ENCODE data around the gene SRMS. TPM values are rescaled to one million over a fixed set of nuclear protein-coding genes. Genes with fewer than 3 reads are reported as not detected.

The SRMS gene
- total RNA-seq, 4 donors from 2014 or later = not detected

GRCh38 chr20:63556873-63557478 is 9.4 kb upstream of the SRMS start:
- H3K36me3 ChIP-seq = peaks cover 0 to 29% (median 0%) of the 10 kb centered on the region in 3 donors
- no peak for DNase-seq
- peaks cover 0 to 27% (median 18%) of the 10 kb centered on the region in 4 donors for H3K4me1 ChIP-seq
- no peak overlapping the region for H3K4me3 ChIP-seq
- no peaks in the 10 kb centered on the region for H3K9me3 ChIP-seq
- H3K27me3 ChIP-seq = no peaks in the 10 kb centered on the region
- H3K27ac ChIP-seq = no peak overlapping the region
- TF ChIP-seq CTCF (IDR thresholded peaks at IDR 0.05) (no peak), POLR2A (IDR thresholded peaks at IDR 0.05) (no peak)

- no peak for DNase-seq
- Histone ChIP-seq H3K4me1 (peaks cover 0 to 27% (median 18%) of the 10 kb centered on the region in 4 donors), H3K4me3 (no peak overlapping the region), H3K36me3 (peaks cover 0 to 18% (median 0%) of the 10 kb centered on the region in 3 donors), H3K9me3 (no peaks in the 10 kb centered on the region), H3K27ac (no peak overlapping the region), H3K27me3 (no peaks in the 10 kb centered on the region)
- no peak for TF ChIP-seq CTCF (IDR thresholded peaks at IDR 0.05)
- no peak for TF ChIP-seq POLR2A (IDR thresholded peaks at IDR 0.05)
These were observed 8.3 kb upstream of the SRMS start for GRCh38 chr20:63555661-63556381.

GRCh38 chr20:63554361-63555278 is 7.1 kb upstream of the SRMS start:
- H3K27ac ChIP-seq = peak overlapping the region in 2 of 4 donors; percentile 61 to 71
- peaks cover 0 to 6% (median 0%) of the 10 kb centered on the region in 3 donors for H3K36me3 ChIP-seq
- peak in 1 of 3 donors; percentile 54 for DNase-seq
- TF ChIP-seq POLR2A (IDR thresholded peaks at IDR 0.05) = no peak
- TF ChIP-seq CTCF (IDR thresholded peaks at IDR 0.05) = no peak
- no peaks in the 10 kb centered on the region for H3K9me3 ChIP-seq
- H3K4me3 ChIP-seq = peak overlapping the region; percentile 44 to 60 (median 54)
- H3K4me1 ChIP-seq = peaks cover 0 to 27% (median 18%) of the 10 kb centered on the region in 4 donors
- H3K27me3 ChIP-seq = no peaks in the 10 kb centered on the region

- Histone ChIP-seq H3K27ac (peak within 1 kb of the TSS in 2 of 4 donors; percentile 61 to 71), H3K9me3 (no peaks in the 10 kb centered on the region), H3K27me3 (no peaks in the 10 kb centered on the region), H3K4me3 (peak within 1 kb of the TSS; percentile 44 to 60 (median 54)), H3K4me1 (peaks cover 0 to 25% (median 18%) of the 10 kb centered on the region in 4 donors), H3K36me3 (peaks cover 0 to 2% (median 0%) of the 10 kb centered on the region in 3 donors)
- peak in 2 of 3 donors; percentile 54 to 76 for DNase-seq
- TF ChIP-seq CTCF (IDR thresholded peaks at IDR 0.05) = no peak
- TF ChIP-seq POLR2A (IDR thresholded peaks at IDR 0.05) = no peak
These were observed 6.4 kb upstream of the SRMS start, which contains the start of gene FNDC11 for GRCh38 chr20:63553933-63554290. Gene FNDC11 (plus strand): TSS chr20:63554159. CDS start chr20:63555664, 1,505 bp downstream.

GRCh38 chr20:63553251-63553932 is 5.8 kb upstream of the SRMS start:
- peak overlapping the region; percentile 44 to 60 (median 54) for H3K4me3 ChIP-seq
- H3K36me3 ChIP-seq = no peaks in the 10 kb centered on the region
- DNase-seq = peak; percentile 80 to 90 (median 85)
- no peaks in the 10 kb centered on the region for H3K9me3 ChIP-seq
- TF ChIP-seq CTCF (IDR thresholded peaks at IDR 0.05) (no peak), POLR2A (IDR thresholded peaks at IDR 0.05) (no peak)
- peak overlapping the region in 2 of 4 donors; percentile 61 to 71 for H3K27ac ChIP-seq
- peaks cover 0 to 4% of the 10 kb centered on the region in 2 donors for H3K27me3 ChIP-seq
- H3K4me1 ChIP-seq = peaks cover 0 to 27% (median 15%) of the 10 kb centered on the region in 4 donors
